KOPT-K1 (cell line): ENCODE data around the gene FBH1.

Experiments used
- H3K27ac ChIP-seq: fragments of 200-600 bp; sonication (generic); 2 replicates; pipeline ENCODE4 v1.5.1; 2016; ENCODE audit warnings: antibody characterized with exemption, mild to moderate bottlenecking, low read depth, low read length; ENCODE audit not compliant: poor library complexity, severe bottlenecking
- H3K36me3 ChIP-seq: fragments of 200-600 bp; sonication (generic); 2 replicates; pipeline ENCODE4 v1.5.1; 2017; ENCODE audit warnings: antibody characterized with exemption, mild to moderate bottlenecking, low read length, moderate library complexity; ENCODE audit not compliant: insufficient read depth
- H3K9me3 ChIP-seq: fragments of 200-600 bp; sonication (generic); 2 replicates; pipeline ENCODE4 v1.5.1; 2017; ENCODE audit warnings: antibody characterized with exemption, low read length, mild to moderate bottlenecking; ENCODE audit not compliant: insufficient read depth, poor library complexity, severe bottlenecking

The FBH1 gene

DNA sequence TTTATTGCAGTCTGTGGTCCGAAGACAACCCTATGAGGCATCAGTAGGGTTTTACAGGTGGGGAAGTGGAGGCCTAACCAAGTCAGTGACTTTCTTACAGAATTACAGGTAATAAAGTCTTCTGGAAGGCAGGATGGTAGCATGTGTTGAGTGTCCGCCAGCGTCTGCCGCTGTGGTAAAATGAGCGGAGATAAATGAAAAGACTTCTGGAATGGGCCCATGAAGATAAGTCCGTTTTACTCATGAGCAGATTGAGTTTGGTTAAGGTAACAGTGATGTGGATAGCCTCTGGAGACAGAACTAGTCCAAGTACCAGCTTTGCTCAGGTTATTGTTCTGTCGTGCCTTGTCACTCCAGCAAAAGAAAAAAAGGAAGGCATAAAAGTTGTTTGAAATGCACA is 966 bp downstream of the FBH1 start:
- Histone ChIP-seq H3K9me3 (no peaks in the 10 kb centered on the region), H3K36me3 (peaks cover 55% of the 10 kb centered on the region), H3K27ac (peak overlapping the region; percentile 53)

DNA sequence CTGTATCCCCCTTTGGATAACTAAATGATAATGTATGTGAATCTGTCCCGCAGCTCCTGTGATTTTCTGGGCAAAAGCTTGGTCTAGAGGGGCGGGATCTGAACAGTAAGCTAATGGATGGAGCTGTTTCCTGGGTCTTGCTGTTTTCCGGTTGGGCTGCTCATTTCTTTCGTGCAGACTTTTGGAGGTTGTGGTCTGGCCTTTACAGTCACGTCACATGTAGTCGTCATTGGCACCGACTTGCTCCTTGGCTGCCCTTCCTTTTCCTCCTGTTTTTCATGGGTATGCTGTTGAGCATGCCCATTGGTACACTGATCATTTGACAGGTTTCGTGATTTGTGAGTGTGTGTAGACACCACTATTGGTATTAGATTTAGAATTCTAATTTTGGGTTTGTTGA is 2.0 kb downstream of the FBH1 start:
- H3K27ac ChIP-seq = no peak overlapping the region
- H3K36me3 ChIP-seq = peaks cover 54% of the 10 kb centered on the region
- H3K9me3 ChIP-seq = no peaks in the 10 kb centered on the region

DNA sequence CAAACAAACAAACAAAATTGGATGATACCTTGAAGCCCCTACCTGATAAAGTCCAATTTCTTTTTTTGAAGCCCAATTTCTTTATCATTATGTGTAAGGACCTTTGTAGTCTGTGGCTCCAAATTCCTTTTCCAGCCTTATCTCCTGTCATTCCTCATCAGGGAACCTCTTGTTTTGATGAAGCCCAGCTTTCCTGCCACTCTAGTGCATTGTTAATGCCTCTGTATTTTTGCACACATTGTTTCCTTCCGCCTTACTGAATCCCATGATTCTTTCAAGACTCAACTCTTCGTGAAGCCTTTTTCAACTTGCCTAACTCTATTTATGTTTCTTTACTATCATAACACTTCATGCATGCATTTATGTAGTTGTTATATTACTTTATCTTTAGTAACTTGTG is 3.3 kb downstream of the FBH1 start:
- Histone ChIP-seq H3K36me3 (peaks cover 54% of the 10 kb centered on the region), H3K9me3 (peaks cover 10% of the 10 kb centered on the region), H3K27ac (no peak overlapping the region)

DNA sequence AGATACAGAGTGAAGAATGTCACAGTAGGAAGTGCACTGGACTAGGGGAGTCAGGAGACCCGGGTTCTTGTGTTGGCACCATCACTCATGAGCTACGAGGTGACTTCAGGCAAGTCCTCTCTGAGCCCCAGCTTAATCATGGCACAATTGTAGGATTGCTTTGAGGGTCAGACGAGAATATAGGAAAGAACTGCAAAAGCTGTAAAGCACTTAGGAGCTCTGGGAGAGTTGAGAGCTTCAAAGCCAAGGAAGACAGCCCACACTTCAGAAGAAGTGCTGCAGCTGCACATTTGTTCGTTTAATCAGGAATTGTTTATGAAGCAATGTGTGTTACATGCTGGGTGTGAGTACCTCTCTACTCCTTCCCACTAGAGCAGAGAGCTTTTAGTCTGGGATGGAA is 4.4 kb downstream of the FBH1 start:
- peaks cover 10% of the 10 kb centered on the region for H3K9me3 ChIP-seq

DNA sequence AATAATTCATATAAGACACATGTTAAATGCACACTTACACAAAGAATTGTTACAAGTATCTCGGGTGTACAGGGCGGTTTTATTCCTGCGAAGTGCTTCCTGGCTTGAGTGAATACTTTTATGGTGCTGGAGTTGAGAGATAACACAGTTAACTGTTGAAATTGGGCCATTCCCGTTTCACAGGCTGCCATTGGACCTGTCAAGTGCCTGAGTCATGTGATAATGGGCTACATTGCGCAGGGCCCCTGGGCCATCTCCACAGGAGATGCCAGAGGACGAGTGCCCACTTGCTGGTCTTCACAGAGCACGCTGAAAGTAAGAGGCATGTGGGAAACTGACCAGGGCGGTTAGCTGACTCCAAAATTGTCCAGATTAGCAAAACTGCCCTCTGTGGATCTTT is 4.8 kb downstream of the FBH1 start:
- H3K27ac ChIP-seq = no peak overlapping the region
- H3K9me3 ChIP-seq = peaks cover 10% of the 10 kb centered on the region
- H3K36me3 ChIP-seq = peaks cover 54% of the 10 kb centered on the region

More for the DNA sequence above, 4.4 kb downstream of the FBH1 start:
- H3K27ac ChIP-seq = no peak overlapping the region
- peaks cover 54% of the 10 kb centered on the region for H3K36me3 ChIP-seq

DNA sequence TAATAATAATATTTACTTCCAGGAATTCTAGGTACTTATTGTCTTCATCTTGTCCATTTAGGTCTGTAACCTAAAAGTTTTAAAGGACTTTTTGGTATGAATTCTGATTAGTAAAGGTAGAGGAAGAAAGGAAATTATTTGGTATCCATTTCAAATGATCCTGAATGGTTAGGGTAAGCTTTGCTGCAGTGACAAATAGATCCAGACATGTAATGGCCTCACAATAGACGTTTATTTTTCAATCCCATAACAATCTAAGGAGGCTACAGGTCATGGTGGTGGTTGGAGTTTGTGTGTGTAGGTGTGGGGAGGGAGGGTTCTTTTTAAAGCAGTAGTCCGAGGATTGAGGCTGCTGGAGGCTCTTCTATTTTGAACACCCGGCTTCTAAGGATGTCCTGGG is 5.3 kb downstream of the FBH1 start:
- Histone ChIP-seq H3K36me3 (peaks cover 54% of the 10 kb centered on the region), H3K27ac (no peak overlapping the region)

DNA sequence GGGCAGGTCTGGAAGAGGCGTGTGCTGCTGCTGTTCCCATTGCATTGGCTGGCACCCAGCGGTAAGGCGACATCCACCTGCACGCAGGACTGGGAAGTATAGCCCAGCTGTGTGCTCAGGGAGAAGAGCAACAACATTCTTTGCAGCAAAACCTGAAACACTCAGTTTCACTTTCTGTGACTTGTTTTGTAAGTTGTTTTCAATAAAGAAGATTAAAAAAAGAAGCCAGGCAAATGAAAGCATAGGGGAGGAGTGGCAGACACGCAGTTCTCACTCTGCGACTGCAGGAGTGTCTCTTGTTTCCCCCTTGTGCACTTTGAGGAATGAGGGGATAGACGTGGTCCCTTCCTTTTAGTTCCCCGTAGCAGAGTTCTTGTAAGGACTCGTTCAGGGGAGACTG is 5.8 kb downstream of the FBH1 start:
- H3K9me3 ChIP-seq = peaks cover 10% of the 10 kb centered on the region
- H3K27ac ChIP-seq = no peak overlapping the region
- peaks cover 54% of the 10 kb centered on the region for H3K36me3 ChIP-seq

More for the DNA sequence above, 5.3 kb downstream of the FBH1 start:
- peaks cover 10% of the 10 kb centered on the region for H3K9me3 ChIP-seq

DNA sequence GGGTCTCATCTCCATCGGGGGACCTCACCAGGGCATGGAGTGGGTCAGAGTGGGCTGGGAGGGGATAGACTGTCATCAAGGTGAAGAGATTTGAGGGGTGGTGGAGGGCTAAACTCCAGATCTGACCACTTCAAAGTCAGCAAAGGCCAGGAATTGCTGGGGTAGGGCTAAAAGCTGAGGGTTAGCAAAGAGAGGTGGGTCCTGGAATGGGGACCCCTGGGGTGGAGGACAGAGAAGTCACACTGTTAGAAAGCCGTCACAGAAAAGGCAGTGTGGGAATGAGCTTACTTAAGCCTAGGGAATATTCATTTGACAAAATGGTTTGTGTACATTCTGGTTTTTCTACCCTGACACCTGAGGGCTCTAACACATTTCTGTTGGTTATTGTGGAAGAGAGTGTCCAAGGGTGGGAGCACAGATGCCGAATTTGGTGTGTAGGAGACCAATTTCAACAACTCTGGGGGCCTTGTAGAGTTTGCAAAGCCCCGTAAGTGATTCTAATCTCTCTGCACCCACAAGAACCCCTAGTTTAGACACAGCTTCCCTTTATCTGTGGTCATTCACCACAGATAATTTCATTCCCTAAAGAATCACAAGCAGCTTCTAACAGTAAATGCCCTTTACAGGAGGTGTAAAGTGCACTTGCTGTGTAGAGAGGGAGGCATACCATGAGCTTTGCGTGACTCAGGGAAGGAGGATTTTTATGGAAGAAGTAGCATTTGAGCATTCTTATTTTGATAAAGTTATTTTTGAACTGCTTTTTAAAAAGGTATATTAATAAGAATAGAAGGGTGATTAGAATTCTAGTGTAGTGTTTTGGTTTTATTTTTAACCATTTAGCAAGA is 6.4 kb downstream of the FBH1 start:
- peaks cover 10% of the 10 kb centered on the region for H3K9me3 ChIP-seq
- H3K27ac ChIP-seq = no peak overlapping the region
- peaks cover 54% of the 10 kb centered on the region for H3K36me3 ChIP-seq

DNA sequence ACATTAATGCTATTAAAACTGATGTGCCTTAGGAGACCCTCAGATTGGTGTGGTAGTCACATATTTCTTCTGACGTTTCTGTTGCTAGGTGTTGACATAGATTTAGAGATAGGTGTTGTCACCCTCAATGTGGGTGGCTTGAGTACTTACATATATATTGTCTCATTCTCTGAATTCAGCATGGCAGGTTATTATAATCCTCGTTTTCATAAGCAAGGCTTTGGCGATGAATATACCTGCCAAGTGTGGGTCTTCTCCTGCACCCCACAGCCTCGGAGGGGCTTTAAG is 7.0 kb downstream of the FBH1 start:
- Histone ChIP-seq H3K9me3 (peaks cover 10% of the 10 kb centered on the region), H3K27ac (no peak overlapping the region), H3K36me3 (peaks cover 52% of the 10 kb centered on the region)

DNA sequence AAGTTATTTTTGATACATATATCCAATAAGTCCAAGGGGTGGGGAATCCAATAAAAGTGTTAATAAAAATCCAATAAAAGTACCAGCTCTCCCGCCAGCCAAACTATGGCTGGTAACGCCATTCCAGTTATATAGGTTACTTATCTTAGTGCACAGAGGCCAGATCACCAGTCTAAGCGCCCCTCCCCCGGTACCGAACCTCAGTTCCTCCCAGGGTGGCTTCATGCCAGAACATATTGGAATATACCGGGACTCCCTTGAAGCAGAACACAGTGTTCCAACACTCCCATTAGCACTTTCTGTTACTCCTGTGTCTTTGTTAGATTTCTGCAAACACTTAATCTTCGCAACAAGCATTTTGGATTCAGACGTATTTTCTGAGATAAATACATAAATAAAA is 7.5 kb downstream of the FBH1 start:
- Histone ChIP-seq H3K27ac (no peak overlapping the region), H3K9me3 (peaks cover 10% of the 10 kb centered on the region), H3K36me3 (peaks cover 48% of the 10 kb centered on the region)

DNA sequence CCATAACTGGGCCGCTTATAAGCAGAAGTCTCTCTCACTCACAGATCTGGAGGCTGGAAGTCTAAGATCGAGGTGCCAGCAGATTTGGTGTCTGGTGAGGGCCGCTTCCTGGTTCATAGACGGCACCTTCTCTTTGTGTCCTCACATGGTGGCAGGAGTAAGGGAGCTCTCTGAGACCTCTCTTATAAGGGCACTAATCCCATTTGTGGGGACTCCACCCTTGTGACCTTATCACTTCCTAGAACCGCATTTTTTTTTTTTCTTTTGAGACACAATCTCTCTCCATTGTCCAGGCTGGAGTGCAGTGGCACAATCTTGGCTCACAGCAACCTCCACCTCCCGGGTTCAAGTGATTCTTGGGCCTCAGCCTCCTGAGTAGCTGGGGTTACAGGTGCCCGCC is 8.1 kb downstream of the FBH1 start:
- peaks cover 10% of the 10 kb centered on the region for H3K9me3 ChIP-seq
- H3K27ac ChIP-seq = no peak overlapping the region
- peaks cover 48% of the 10 kb centered on the region for H3K36me3 ChIP-seq

DNA sequence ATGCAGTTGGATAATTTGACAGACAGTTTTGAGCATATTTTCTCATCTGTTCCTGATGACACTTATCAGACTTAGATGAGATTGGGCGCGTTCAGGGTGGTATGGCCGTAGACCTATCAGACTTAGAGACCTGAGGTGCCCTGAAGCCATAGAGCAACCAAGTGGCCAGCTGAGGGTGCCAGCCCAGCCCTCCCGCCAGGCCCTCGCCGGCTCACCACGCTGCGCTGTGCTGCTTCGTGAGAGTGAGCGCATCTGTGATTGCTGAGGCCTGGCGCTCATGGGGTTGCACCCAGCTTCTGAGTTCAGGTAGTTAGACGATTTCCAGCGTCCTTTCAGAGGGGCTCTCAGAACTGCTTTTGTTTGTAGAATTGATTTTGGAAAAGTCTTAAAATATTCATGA is 10.2 kb downstream of the FBH1 start:
- Histone ChIP-seq H3K36me3 (peaks cover 41% of the 10 kb centered on the region), H3K9me3 (peaks cover 10% of the 10 kb centered on the region), H3K27ac (no peak overlapping the region)

DNA sequence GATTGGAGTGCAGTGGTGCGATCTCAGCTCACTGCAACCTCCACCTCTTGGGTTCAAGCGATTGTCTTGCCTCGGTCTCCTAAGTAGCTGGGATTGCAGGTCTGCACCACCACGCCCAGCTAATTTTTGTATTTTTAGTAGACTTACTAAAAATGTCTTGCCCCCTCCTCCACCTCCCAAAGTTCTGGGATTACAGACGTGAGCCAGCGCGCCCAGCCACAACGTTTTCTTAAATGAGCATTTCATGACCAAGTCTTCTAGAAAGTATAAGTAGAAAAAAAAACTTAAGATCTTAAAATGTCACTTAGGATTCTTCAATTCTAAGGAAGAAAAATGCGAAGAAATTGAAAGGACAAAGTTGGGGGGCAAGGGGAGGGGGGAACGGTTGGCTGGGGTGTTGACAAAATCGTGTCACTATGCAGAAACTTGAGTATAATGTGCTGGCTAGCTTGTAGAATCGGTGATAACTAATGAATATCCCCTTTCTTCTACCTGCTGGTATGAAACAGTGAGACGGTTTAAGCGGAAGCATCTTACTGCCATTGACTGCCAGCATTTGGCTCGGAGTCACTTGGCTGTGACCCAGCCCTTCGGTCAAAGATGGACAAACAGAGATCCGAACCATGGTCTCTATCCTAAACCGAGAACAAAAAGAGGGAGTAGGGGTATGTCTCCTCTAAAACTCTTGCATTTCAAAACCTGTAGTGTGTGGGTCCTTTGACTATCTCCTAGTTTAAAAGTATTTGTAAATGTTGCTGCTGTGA is 12.7 kb downstream of the FBH1 start:
- Histone ChIP-seq H3K27ac (no peak overlapping the region), H3K9me3 (peaks cover 6% of the 10 kb centered on the region), H3K36me3 (peaks cover 32% of the 10 kb centered on the region)

DNA sequence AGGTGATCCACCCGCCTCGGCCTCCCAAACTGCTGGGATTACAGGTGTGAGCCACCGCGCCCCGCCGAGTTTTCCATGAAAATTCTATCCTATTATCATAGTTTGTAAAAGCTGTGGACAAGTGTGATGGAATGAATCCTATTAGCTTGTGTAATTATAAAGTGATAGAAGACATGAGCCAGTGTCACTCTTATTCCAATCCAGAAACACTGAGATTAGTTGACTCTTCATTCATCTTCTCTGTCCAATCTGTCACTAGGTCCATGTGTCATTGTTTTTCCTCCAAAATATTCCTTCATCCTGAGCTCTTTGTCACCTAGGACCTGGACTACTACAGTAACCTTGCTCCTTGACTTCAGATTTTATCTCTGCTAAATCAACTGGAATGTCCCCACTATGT is 13.5 kb downstream of the FBH1 start:
- Histone ChIP-seq H3K27ac (no peak overlapping the region), H3K36me3 (peaks cover 33% of the 10 kb centered on the region), H3K9me3 (no peaks in the 10 kb centered on the region)

DNA sequence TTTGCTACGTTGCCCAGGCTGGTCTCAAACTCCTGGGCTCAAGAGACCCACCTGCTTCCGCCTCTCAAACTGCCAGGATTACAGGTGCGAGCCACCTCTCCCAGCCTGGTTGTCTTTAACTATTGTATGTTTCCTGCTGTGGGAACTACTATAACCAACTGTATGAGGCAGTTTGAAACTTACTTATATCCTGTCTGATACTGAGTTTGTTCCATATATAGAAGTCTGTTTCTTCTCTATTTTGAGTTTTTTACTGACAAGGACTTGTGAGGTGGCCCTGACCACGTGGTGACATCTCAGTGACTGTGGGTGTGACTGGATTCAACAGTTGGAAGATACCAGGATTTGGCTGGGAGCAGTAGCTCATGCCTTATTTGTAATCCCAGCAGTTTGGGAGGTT is 14.2 kb downstream of the FBH1 start:
- Histone ChIP-seq H3K36me3 (peaks cover 40% of the 10 kb centered on the region), H3K27ac (no peak overlapping the region), H3K9me3 (no peaks in the 10 kb centered on the region)
